GM21447 (cell line): Measurements from ENCODE around the gene KIR3DL1.
"Not testable (repeated sequence)": the region's sequence is repeated elsewhere in the genome, so short reads cannot be mapped to it uniquely, and the experiment has no call there.

ENCODE experiments used
- ATAC-seq: cut with Tn5 transposase; IDR thresholded peaks from one replicate; pipeline ENCODE4 v1.9.1; 2021; ENCODE audit not compliant: unreplicated experiment

The KIR3DL1 gene

GRCh38 chr19:54806516-54806838 lies 9.8 kb upstream of the KIR3DL1 start:
- no peak for ATAC-seq

GRCh38 chr19:54814571-54814970 lies 1.7 kb upstream of the KIR3DL1 start:
- not testable (repeated sequence) for ATAC-seq

- no peak for ATAC-seq
Observed at GRCh38 chr19:54817670-54818536, 1.6 kb downstream of the KIR3DL1 start.

GRCh38 chr19:54824416-54824815 lies 8.1 kb downstream of the KIR3DL1 start:
- ATAC-seq: not testable (repeated sequence)

- not testable (repeated sequence) for ATAC-seq
Observed at GRCh38 chr19:54825326-54825725, 9.1 kb downstream of the KIR3DL1 start.

- ATAC-seq: not testable (repeated sequence)
Observed at GRCh38 chr19:54828064-54828463, 11.8 kb downstream of the KIR3DL1 start.

- ATAC-seq: not testable (repeated sequence)
Observed at GRCh38 chr19:54832496-54832895, 16.2 kb downstream of the KIR3DL1 start, which contains the start of gene KIR2DS4. TSS of gene KIR2DS4 (plus strand) at chr19:54832676.

GRCh38 chr19:54835126-54835525 lies 18.9 kb downstream of the KIR3DL1 start:
- ATAC-seq: not testable (repeated sequence)

GRCh38 chr19:54837522-54837921 lies 21.3 kb downstream of the KIR3DL1 start:
- not testable (repeated sequence) for ATAC-seq

GRCh38 chr19:54843171-54843570 lies 26.9 kb downstream of the KIR3DL1 start:
- ATAC-seq: not testable (repeated sequence)

- ATAC-seq: not testable (repeated sequence)
Observed at GRCh38 chr19:54850061-54850640, 33.9 kb downstream of the KIR3DL1 start, which contains the start of gene KIR3DL2. TSS of gene KIR3DL2 (plus strand) at chr19:54850443. CDS start at chr19:54850476, 33 bp downstream.

- ATAC-seq: no peak
Observed at GRCh38 chr19:54850930-54851329, 34.7 kb downstream of the KIR3DL1 start.

GRCh38 chr19:54851353-54851752 lies 35.1 kb downstream of the KIR3DL1 start:
- no peak for ATAC-seq

GRCh38 chr19:54855241-54855640 lies 39.0 kb downstream of the KIR3DL1 start:
- ATAC-seq: not testable (repeated sequence)

GRCh38 chr19:54858476-54858875 lies 42.2 kb downstream of the KIR3DL1 start:
- ATAC-seq: not testable (repeated sequence)

GRCh38 chr19:54859421-54859820 lies 43.2 kb downstream of the KIR3DL1 start:
- not testable (repeated sequence) for ATAC-seq

GRCh38 chr19:54863459-54863858 lies 47.2 kb downstream of the KIR3DL1 start:
- not testable (repeated sequence) for ATAC-seq

- no peak for ATAC-seq
Observed at GRCh38 chr19:54871696-54872095, 55.4 kb downstream of the KIR3DL1 start.

GRCh38 chr19:54873990-54874389 lies 57.7 kb downstream of the KIR3DL1 start, which contains the start of gene FCAR:
TSS of gene FCAR (plus strand) at chr19:54874235. CDS start at chr19:54874290, 55 bp downstream.
- ATAC-seq: no peak

- ATAC-seq: no peak
Observed at GRCh38 chr19:54875506-54875905, 59.2 kb downstream of the KIR3DL1 start.

GRCh38 chr19:54877471-54877870 lies 61.2 kb downstream of the KIR3DL1 start:
- no peak for ATAC-seq
